ENCODE results near the gene CHST12.
"Not testable (repeated sequence)": the region's sequence is repeated elsewhere in the genome, so short reads cannot be mapped to it uniquely, and the experiment has no call there.

CHST12 gene

DNA sequence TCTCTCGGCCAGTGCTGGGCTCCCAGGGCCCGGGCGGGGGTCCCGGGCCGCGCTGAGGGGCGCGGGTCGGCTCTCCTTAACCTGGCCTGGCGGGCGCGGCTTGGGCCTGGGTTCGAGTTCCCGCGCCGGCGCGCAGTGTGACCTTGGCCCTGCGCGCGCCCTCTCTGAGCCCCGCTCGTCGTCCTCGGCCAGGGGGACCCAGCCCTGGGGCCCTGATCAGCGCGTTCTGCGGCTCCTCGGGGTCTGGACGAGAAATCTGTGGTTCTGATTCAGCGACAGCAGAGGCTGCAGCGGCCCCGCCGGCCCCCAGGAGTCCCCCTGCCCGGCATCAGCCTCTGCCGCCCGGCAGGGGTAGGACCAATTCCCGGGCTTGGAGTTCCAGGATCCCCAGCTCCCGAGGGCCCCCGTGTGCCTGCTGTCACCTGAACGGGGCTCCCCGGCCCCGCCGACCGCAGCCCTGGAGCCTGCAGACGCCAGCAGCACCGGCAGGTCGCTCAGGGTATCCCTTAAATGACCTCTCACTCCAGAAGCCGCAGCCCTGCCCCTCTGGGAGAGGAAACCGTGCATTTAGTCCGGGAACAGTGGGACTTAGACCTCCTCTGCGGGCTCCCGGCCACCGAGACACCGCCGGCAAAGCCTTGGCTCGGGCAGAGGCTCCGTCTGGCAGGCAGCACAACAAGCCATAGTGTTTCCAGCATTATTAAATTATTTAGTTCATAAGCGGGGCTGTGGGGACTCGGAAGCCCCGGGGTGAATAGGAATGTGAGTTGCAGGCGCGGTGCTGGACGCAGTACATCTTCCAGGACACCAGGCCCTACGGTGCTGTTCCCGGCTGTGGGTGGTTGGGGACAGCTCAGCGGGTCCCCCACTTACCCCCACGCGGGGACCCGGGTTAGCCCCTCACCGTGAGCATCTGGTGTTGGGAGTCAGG lies 572 bp downstream of the CHST12 start:
- no peak for DNase-seq (ENCODE audit: low read depth in 3 of 3, low spot score in 1 of 3)

DNA sequence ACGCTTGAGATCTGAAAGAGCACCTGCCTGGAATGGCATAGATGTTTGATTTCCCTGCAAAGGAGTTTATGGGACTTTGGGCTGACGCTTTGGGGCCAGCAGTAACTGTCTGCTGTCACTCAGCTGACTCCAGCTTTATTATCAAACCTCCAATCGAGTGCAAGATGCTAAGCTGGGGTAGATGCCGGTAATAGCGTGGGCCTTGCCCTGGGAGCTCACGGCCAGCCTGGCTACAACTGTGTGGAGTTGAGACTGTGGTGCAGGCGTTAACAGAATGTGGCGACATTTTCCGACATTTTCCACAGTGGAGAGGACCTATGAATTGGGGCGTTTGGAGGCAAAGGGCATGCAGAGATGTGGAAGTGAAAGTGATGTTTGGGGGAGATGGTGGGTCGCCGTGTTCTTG lies 1.3 kb downstream of the CHST12 start:
- DNase-seq (ENCODE audit: low read depth in 3 of 3, low spot score in 1 of 3): no peak

DNA sequence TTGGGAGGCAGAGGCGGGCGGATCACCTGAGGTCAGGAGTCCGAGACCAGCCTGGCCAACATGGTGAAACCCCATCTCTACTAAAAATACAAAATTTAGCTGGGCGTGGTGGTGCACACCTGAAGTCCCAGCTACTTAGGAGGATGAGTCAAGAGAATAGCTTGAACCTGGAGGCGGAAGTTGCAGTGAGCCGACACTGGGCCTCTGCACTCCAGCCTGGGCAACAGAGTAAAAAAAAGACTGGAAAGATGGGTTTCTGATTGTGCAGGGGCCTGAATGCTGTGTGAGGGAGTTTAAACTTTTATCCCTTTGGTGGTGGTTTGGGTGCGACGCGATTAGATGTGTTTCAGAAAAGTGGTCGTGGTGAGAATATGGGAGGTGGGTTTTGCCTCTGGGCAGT lies 1.8 kb downstream of the CHST12 start:
- no peak for DNase-seq (ENCODE audit: low read depth in 3 of 3, low spot score in 1 of 3)

DNA sequence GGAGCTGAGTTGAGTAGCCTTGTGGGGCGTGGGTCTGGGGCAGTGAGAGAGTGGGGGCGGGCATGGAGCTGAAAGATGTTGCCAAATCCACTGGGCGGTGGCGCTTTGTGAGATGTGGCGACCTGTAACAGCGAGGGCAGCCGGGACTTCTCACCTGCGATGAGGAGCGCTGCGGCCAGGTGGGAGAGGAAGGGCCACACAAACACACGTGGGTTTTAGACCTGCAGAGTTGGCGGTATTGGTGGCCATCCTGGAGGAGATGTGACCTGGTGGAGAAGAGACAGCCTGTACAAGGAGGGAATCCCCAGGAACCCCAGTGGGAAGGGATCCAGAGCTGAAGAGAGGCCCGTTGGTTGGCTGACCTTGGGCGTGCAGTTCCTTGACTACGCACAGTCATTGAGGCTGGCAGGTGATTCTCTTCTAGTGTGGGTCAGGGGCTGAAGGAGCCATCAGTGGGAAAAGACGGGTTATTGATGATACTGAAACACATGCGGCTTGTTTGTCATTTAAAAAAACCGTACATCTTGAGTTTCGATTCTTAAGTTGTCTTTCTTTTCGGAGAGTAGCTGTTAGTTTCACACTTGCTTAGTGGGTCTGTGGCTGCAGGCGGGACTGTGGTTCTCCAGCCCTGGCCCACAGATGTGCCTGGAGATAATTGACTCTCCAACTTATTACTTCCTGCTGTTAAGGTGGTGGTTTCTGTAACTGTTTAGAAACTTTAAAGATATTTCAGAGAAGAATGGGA lies 2.4 kb downstream of the CHST12 start:
- no peak for DNase-seq (ENCODE audit: low read depth in 3 of 3, low spot score in 1 of 3)

DNA sequence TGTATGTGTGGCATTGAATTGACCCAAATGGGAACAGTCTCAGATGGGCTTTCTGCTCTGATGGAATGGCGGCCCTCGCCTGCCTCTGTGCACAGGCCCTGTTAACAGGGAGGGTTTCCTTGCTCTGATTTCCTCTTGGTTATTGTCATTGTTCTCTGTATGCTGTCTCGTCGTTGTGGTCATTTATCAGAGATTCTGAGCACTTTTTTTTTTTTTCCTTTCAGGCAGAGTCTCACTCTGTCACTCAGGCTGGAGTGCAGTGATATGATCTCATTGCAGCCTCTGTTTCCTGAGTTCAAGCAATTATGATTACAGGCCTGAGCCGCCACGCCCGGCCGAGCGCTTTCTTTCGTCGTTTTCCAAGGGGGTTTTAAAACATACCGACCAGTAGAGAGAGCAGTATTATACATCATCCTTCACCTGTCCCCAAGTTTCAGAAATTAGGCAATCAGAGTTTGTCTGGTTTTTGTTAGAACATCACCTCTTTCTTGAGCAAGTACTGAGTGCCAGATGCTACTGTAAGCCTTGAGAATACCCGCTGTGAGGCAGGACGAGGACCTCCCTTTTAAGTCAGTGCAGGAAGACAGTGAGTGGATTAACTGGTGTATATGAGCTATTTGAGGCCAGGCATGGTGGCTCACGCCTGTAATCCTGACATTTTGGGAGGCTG lies 6.5 kb downstream of the CHST12 start:
- DNase-seq (ENCODE audit: low read depth in 3 of 3, low spot score in 1 of 3): no peak

DNA sequence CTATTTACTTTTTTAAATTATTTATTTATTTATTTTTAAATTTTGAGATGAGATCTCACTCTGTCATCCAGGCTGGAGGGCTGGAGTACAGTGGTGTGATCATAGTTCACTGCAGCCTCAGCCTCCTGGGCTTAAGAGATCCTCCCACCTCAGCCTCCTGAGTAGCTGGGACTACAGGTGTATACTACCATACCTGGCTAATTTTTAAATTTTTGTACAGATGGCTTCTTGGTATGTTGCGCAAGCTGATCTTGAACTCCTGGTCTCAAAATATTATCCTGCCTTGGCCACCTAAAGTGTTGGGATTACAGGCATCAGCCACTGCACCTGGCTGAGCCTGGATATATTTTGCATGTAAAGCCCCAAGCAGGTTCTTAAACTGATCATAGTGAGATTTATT lies 7.6 kb downstream of the CHST12 start:
- no peak for DNase-seq (ENCODE audit: low read depth in 3 of 3, low spot score in 1 of 3)

DNA sequence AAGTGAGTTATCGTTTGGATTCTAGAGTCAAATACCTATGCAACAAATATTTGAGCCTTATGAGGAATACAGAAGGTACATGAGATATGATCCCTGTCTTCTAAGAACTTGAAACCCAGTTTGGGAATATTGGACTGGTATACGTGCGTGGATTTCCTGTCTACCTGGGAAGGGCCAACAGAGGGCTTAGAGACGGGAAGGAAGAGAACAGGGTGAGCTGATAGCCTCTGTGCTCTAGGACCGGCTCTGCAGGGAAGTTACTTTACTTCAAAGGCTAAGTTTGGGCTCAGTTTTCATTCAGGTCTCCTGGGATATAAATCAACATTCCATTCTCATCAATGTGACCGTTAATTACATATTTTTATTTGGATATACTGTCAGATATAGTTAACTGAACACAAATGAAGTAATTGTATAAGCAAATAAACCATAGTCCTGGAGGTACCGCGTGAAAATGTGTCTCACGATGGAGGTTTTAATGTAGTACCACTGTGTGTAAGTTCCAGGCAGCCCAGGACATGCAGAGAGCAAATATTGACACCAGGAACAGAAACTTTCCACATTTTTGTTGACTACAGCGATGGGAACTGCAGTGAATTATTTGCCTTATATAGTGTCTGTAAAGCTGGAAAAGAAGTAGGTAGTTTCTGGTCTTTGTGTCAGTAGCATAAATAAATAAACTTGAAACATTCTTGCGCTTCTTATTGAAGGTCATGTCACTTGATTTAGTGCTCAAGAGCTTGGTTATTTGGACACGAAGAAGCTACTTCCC lies 8.6 kb downstream of the CHST12 start:
- no peak for DNase-seq (ENCODE audit: low read depth in 3 of 3, low spot score in 1 of 3)

DNA sequence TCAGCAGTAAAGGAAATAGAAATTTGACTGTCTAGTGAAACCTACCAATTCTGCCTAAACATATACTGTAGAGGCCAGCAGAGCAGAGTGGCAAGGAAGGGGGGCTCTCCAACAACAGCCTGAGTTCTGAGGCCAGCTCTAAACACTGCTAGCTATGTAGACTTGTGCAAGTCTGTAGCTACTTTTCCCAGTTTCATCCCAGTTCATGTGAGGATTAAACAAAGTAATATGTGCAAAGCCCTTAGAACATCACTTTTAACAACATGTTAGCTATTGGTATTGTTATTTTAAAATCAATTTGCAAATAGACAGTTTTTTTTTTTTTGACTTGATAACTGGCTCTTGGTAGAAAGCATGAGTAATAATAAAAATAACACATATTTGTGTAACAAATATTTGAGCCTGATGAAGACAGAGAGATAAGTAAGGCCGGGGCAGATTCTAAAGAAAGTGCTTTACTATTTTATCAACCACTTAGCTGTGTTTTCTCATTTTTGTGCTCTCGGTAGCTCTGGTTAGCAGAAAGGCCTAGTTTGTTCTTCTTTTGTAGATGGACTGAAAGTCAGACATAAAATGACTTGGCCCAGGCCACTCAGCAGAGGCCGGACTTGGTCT lies 9.3 kb downstream of the CHST12 start:
- DNase-seq (ENCODE audit: low read depth in 3 of 3, low spot score in 1 of 3): no peak

DNA sequence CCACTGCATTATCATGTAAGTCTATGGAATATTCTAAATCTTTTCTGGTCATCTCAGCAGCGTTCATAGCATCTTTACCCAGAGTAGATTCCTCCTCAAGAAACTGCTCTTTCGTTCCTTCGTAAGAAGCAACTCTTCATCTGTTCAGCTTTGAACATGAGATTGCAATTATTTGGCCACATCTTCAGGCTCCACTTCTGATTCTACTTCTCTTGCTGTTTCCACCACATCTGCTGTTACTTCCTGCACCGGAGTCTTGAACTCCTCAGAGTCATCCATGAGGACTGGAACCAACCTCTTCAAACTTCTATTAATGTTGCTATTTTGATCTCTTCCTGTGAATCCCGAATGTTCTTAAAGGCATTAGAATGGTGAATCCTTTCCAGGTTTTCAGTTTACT lies 12.7 kb downstream of the CHST12 start:
- DNase-seq (ENCODE audit: low read depth in 3 of 3, low spot score in 1 of 3): no peak

DNA sequence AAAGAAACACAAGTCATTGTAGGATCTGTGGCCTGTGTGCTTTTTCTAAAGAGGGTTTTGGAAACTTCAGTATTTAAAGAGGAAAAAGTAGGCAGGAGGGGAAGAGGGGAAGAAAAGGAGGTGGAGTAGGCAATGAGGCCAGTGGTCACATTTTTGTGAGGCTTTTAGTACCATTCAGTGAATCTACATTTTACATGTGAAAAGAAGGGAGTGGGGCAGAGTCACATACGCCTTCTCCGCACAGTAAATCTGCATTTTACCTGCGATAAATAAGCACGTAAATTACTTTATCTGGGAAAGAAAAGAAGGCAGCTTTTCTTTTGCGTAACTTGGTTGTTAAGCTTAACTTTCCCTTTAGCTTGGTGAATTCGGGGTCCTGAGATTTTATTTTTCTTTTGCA lies 13.2 kb downstream of the CHST12 start:
- DNase-seq (ENCODE audit: low read depth in 3 of 3, low spot score in 1 of 3): no peak

DNA sequence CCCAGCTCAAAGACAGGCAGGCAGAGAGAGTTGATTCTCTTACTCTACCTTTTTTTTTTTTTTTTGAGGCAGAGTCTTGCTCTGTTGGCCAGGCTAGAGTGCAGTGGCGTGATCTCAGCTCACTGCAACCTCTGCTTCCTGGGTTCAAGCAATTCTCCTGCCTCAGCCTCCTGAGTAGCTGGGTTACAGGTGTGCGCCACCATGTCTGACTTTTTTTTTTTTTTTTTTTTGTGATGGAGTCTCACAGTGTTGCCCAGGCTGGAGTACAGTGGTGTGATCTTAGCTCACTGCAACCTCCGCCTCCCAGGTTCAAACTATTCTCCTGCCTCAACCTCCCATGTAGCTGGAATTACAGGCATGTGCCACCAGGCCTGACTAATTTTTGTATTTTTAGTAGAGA lies 13.8 kb downstream of the CHST12 start:
- DNase-seq (ENCODE audit: low read depth in 3 of 3, low spot score in 1 of 3): not testable (repeated sequence)

DNA sequence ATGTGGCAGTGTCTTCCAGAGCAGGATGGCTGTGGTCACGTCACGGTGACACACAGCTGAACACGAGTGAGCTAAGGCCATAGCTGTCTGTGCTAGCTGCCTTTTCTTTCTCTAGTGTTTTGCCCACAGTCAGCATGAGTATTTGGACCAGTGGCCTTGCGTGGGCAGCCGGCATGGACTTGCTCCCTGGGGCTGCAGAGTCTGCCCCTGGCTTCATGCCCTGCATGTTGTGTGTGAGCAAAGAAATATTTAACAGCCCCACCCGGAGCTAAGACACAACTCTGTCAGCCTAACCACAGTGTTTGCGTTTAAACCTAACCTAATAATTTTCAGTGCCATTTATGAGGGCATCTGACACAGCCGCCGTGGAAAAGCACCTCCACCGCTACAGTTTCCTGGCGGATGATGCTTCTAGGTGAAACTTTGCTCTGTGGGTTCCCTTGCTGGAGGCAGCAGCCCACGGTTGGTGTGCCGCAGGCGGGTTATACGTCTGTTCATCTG lies 14.6 kb downstream of the CHST12 start:
- no peak for DNase-seq (ENCODE audit: low read depth in 3 of 3, low spot score in 1 of 3)

DNA sequence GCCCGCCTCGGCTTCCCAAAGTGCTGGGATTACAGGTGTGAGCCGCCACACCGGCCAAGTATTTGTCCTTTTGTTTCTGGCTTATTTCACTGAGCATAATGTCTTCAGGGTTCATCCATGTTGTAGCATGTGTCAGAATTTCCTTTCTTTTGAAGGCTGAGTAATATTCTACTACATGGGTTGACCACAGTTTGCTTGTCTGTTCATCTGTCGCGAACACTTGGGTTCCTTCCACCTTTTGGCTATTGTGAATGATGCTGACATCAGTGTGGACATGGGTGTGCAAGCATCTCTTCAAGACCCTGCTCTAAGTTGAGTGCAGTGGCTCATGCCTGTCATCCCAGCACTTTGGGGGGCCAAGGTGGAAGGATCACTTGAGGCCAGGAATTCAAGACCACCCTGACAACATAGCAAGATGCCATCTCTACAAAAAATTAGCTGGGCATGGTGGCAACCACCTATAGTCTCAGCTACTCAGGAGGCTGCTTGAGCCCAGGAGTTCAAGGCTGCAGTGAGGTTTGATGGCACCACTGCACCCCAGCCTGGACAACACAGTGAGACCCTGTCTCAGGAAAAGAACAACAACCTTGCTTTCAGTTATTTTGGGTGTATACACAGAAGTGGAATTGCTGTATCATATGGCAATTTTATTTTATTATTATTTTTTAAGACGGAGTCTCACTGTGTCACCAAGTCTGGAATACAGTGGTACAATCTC lies 17.0 kb downstream of the CHST12 start:
- DNase-seq (ENCODE audit: low read depth in 3 of 3, low spot score in 1 of 3): no peak

DNA sequence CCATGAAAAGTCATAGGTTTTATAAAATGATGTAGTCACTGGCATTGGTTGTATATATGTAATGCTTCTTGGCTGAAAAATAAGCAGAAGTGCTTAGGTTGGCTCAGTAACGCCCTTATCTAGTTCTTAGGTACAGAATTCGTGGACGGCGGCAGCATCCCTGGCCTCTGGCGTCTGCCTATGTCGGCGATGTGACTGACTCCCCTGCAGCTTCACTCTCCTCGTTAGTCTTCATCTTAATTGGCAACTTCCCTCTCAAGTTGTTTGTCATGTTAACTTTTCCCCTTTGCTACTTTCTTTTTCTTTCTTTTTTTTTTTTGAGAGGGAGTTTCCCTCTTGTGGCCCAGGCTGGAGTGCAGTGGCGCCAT lies 18.5 kb downstream of the CHST12 start:
- no peak for DNase-seq (ENCODE audit: low read depth in 3 of 3, low spot score in 1 of 3)

DNA sequence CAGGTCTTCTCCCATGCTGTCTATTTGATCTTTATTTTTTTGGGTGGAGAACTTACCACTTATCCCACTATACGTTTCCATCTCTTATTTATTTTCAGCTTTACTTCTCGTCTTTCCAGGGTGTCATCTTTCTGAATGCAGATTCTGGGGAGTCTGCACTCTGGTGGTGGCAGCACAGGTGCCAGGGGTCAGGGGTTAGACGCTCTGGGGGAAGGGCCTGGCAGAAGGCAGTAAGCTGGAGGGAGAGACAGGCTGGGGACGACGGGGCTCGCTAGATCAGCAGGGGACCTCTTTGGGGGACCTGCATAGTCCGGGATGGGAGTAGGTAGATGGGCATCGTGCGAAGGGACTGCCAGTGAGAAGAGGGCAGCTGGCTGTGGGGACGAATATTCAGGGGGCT lies 22.3 kb downstream of the CHST12 start:
- no peak for DNase-seq (ENCODE audit: low read depth in 3 of 3, low spot score in 1 of 3)

DNA sequence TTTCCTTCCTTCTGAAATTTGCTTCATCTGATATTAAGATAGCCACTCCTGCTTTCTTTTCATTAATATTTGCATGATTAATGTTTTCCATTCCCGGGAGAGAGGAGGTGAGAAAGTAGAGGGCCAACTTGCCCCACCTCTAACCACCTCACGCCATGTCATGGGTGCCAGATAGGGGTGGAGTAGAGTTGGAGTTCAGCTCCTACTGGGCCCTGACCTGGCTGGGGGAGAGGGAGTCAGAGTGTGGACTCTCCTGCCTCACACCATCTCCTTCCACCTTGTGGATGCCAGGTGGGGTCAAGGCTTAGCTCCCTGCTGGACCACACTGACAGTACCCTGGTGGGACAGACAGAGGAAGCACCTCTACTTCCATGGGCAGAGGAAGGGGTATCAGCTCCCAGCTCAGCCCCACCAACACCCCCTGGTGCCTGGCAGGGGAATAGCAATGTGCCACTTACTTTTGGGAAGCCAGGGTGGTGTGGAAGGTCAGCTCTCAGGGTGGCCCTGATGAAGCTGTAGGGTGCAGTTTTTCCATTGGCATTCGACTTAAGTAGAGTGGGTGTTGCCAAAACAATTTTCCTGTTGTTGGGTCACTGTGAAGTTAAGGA lies 28.0 kb downstream of the CHST12 start:
- DNase-seq (ENCODE audit: low read depth in 3 of 3, low spot score in 1 of 3): peak in 1 of 3 donors; percentile 24

DNA sequence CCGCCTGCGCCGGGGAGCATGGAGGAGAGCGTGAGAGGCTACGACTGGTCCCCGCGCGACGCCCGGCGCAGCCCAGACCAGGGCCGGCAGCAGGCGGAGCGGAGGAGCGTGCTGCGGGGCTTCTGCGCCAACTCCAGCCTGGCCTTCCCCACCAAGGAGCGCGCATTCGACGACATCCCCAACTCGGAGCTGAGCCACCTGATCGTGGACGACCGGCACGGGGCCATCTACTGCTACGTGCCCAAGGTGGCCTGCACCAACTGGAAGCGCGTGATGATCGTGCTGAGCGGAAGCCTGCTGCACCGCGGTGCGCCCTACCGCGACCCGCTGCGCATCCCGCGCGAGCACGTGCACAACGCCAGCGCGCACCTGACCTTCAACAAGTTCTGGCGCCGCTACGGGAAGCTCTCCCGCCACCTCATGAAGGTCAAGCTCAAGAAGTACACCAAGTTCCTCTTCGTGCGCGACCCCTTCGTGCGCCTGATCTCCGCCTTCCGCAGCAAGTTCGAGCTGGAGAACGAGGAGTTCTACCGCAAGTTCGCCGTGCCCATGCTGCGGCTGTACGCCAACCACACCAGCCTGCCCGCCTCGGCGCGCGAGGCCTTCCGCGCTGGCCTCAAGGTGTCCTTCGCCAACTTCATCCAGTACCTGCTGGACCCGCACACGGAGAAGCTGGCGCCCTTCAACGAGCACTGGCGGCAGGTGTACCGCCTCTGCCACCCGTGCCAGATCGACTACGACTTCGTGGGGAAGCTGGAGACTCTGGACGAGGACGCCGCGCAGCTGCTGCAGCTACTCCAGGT lies 29.7 kb downstream of the CHST12 start:
- no peak for DNase-seq (ENCODE audit: low read depth in 3 of 3, low spot score in 1 of 3)

DNA sequence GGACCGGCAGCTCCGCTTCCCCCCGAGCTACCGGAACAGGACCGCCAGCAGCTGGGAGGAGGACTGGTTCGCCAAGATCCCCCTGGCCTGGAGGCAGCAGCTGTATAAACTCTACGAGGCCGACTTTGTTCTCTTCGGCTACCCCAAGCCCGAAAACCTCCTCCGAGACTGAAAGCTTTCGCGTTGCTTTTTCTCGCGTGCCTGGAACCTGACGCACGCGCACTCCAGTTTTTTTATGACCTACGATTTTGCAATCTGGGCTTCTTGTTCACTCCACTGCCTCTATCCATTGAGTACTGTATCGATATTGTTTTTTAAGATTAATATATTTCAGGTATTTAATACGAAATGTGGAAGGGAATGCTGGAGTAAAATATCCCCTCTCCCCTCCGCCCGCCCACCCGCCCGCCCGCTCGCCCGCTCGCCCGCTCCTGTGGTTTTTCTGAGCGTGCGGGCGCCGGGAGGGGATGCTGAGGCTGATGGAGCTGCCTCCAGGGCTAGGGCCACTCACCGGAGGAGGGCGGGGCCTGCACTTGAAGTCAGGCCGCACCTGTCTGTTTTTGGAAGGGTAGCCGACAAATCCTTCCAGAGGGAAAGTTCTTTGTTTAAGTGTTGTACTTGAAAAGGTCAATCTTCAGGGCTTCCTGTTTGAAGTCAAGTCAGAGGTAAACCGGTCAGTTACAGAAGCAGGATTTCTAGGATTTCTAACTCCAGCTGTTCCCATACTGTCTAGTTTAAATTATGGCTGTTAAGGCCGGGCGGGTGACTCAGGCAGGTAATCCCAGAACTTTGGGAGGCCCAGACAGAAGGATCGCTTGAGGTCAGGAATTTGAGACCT lies 30.5 kb downstream of the CHST12 start:
- no peak for DNase-seq (ENCODE audit: low read depth in 3 of 3, low spot score in 1 of 3)

Data from stimulated activated CD4-positive, alpha-beta T cell treated with anti-CD3 and anti-CD28 coated beads, TNF-alpha, amount 100 ng/mL, for 1 hour (primary cell).